Left lobe of liver (tissue), 2 donors: Measurements from ENCODE around the gene SLC43A3. TPM values are rescaled to one million over a fixed set of nuclear protein-coding genes. Genes with fewer than 3 reads are reported as not detected.
"Not testable (repeated sequence)": the region's sequence is repeated elsewhere in the genome, so short reads cannot be mapped to it uniquely, and the experiment has no call there.

ENCODE experiments used
- ATAC-seq: fragments of 200-7000 bp; cut with Tn5 transposase; one replicate; pipeline ENCODE4 v1.9.1; 2020; ENCODE audit warnings: mild to moderate bottlenecking, moderate library complexity
- DNase-seq: peaks from one replicate; pipeline ENCODE4 v3.0.0-alpha.2; 2020; ENCODE audit warnings: low spot score
- total RNA-seq: library from RNA; stranded (reverse); gene quantifications from one replicate; pipeline ENCODE4 v1.2.1, GENCODE V29; 2021
- donor health status: DM: no; HTN: no; CAD: no; lungs with moderate emphysema.
- donor health status: DM: no; HTN: yes; CAD: no.

The SLC43A3 gene
- total RNA-seq, 1 donor from 2014 or later = 127 TPM

DNA sequence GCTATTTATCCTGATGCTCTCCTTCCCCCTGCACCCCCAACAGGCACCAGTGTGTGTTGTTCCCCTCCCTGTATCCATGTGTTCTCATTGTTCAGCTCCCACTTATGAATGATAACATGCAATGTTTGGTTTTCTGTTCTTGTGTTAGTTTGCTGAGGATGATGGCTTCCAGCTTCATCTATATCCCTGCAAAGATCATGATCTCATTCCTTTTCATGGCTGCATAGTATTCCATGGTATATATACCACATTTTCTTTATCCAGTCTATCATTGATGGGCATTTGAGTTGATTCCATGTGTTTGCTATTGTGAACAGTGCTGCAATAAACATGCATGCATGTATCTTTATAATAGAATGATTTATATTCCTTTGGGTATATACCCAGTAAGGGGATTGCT is 65.5 kb downstream of the SLC43A3 start:
- not testable (repeated sequence) for DNase-seq, ATAC-seq

GRCh38 chr11:57360991-57361390 is 65.9 kb downstream of the SLC43A3 start:
- ATAC-seq (no peak), DNase-seq (no peak)

- ATAC-seq (no peak), DNase-seq (no peak)
Observed at GRCh38 chr11:57359896-57360690, 66.8 kb downstream of the SLC43A3 start.

GRCh38 chr11:57359396-57359795 is 67.5 kb downstream of the SLC43A3 start:
- DNase-seq (no peak), ATAC-seq (no peak)

GRCh38 chr11:57358991-57359390 is 67.9 kb downstream of the SLC43A3 start:
- DNase-seq = no peak

DNA sequence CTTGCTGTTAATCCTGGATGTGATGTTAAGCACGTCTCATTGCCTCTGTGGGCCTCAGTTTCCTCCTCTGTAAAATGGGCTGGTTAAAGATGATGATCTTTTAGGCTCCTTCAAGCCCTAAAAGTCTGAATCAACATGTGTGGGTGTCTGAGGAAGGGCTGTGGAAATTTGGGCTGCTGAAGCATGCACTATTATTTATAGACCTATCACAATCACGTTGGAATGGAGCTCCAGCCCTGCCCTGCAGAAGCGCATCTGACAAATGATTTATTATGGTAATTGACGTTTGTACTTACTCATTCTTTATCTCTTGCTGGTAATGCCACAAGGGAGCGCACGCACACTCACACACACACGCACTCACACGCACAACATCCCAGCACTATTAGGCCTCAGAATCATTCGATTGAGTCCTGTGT is 68.4 kb downstream of the SLC43A3 start:
- ATAC-seq = no peak
- no peak for DNase-seq

More at GRCh38 chr11:57358991-57359390, 67.9 kb downstream of the SLC43A3 start:
- no peak for ATAC-seq

GRCh38 chr11:57357856-57358255 is 69.1 kb downstream of the SLC43A3 start:
- DNase-seq (no peak), ATAC-seq (no peak)

DNA sequence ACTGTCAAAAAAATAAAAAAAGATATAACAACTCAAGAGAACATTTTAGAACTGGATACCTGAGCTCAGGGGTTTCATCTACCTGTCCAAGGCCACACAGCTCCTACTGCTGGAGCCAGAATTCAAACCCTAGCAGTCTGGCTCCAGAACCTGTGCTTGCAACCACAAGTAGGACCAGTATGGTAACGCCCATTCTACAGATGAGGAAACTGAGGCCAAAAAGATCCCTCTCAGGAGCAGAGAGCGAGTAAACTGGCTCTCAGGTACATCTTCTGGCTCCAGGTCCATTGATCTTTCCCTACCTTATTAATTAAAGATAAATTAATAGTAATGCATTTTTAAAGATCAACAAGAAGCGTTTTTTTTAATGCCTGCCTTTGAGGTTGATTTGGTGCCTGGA is 69.6 kb downstream of the SLC43A3 start:
- DNase-seq (no peak), ATAC-seq (no peak)

Other genes starting within 250 kb of the SLC43A3 start
- gene LRRC55, start 245.2 kb downstream of the SLC43A3 start, total RNA-seq = 0.13 TPM
- 2.4 TPM for gene APLNR, start 189.9 kb downstream of the SLC43A3 start, total RNA-seq
- gene TNKS1BP1, start 102.2 kb downstream of the SLC43A3 start, total RNA-seq = 102 TPM
- 24.3 TPM for gene SSRP1, start 91.2 kb downstream of the SLC43A3 start, total RNA-seq
- 0.50 TPM for gene P2RX3, start 88.8 kb downstream of the SLC43A3 start, total RNA-seq
- gene PRG3, start 46.0 kb downstream of the SLC43A3 start, total RNA-seq = not detected
- 1.6 TPM for gene PRG2, start 36.5 kb downstream of the SLC43A3 start, total RNA-seq
- gene RTN4RL2, start 33.4 kb upstream of the SLC43A3 start, total RNA-seq = 22.0 TPM
- gene SLC43A1, start 88.6 kb upstream of the SLC43A3 start, total RNA-seq = 115 TPM
- 39.3 TPM for gene TIMM10, start 103.6 kb upstream of the SLC43A3 start, total RNA-seq
- not detected for gene SMTNL1, start 110.5 kb upstream of the SLC43A3 start, total RNA-seq
- 53.0 TPM for gene UBE2L6, start 140.6 kb upstream of the SLC43A3 start, total RNA-seq
- 1,854 TPM for gene SERPING1, start 170.6 kb upstream of the SLC43A3 start, total RNA-seq
- gene YPEL4, start 222.8 kb upstream of the SLC43A3 start, total RNA-seq = 0.33 TPM
- 6.1 TPM for gene CLP1, start 230.6 kb upstream of the SLC43A3 start, total RNA-seq
- gene ZDHHC5, start 241.0 kb upstream of the SLC43A3 start, total RNA-seq = 26.3 TPM